ENCODE results near the gene DUSP1. TPM values are rescaled to one million over a fixed set of nuclear protein-coding genes. Genes with fewer than 3 reads are reported as not detected.
"Not testable (repeated sequence)": the region's sequence is repeated elsewhere in the genome, so short reads cannot be mapped to it uniquely, and the experiment has no call there.

Gene DUSP1, protein sequence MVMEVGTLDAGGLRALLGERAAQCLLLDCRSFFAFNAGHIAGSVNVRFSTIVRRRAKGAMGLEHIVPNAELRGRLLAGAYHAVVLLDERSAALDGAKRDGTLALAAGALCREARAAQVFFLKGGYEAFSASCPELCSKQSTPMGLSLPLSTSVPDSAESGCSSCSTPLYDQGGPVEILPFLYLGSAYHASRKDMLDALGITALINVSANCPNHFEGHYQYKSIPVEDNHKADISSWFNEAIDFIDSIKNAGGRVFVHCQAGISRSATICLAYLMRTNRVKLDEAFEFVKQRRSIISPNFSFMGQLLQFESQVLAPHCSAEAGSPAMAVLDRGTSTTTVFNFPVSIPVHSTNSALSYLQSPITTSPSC
- total RNA-seq, result 1,666 TPM
- long read RNA-seq, transcript DUSP1-201 (4 exons, 2,019 nt), result major isoform, 306 of 550 reads
- long read RNA-seq, partial matches to known transcripts, result 89 of 550 reads
- long read RNA-seq, other reads (novel, unspliced or antisense), result 155 of 550 reads

GRCh38 chr5:172770675-172771438 is at the start of gene DUSP1:
DUSP1 (minus strand) TSS chr5:172771195; CDS start chr5:172770952, 243 bp downstream.
- peak; percentile 100 for DNase-seq (ENCODE audit: low spot score)

DNA sequence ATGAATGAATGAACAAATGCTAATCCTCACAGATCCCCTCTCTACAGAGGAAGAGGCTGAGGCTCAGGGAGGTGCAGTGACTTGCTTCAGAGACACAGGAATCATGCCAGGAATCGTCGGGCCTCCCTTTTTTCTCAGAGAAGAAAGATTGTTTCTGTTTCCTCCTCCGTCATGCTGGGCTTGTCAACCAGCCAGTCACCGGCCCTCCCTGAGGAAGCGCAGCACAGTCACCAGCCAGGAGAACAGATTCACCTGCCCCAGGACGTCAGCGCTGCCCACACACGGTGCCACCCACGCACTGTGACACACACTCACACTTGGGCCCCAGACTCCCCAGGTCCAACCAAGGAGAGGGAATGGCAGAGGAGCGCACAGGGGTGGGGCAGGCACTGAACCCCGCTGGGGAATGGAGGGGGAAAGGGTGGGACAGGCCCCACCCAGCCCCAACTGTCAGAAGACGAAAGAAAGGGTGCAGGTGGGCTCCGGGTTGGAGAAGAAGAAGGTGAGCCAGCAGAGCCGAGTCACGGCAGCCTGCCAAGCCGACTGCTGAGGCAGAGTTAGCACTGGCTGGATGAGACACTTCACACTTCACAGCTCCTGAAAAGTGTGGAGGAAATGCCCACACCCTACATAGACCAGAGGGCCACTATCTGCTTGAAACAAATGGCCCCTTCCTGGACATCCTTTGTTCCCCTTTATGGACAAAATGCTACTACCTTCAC is 49.2 kb upstream of the DUSP1 start:
- DNase-seq (ENCODE audit: low spot score), result no peak

DNA sequence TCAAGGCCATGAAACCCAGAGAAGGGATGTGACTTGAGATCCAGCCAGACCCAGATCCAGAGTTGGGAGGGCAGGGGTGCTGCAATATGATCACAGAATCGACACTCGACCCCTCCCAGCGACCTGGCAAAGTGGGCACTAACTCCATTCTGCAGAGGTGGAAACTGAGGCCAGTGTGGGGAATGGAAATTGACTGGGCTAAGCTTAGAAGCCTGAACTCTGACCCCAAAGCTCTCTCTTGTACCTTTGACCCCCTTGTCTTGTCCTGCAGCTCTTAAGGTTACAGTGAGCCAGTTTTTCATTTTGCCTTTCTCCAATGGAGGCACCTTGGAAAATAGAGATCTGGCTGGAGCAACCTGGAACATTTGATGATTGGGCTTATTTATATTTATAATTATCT is 48.6 kb upstream of the DUSP1 start:
- DNase-seq (ENCODE audit: low spot score), result no peak

- DNase-seq (ENCODE audit: low spot score), result no peak
Measured at GRCh38 chr5:172818081-172818480, 47.1 kb upstream of the DUSP1 start.

- no peak for DNase-seq (ENCODE audit: low spot score)
Measured at GRCh38 chr5:172817664-172818063, 46.7 kb upstream of the DUSP1 start.

DNA sequence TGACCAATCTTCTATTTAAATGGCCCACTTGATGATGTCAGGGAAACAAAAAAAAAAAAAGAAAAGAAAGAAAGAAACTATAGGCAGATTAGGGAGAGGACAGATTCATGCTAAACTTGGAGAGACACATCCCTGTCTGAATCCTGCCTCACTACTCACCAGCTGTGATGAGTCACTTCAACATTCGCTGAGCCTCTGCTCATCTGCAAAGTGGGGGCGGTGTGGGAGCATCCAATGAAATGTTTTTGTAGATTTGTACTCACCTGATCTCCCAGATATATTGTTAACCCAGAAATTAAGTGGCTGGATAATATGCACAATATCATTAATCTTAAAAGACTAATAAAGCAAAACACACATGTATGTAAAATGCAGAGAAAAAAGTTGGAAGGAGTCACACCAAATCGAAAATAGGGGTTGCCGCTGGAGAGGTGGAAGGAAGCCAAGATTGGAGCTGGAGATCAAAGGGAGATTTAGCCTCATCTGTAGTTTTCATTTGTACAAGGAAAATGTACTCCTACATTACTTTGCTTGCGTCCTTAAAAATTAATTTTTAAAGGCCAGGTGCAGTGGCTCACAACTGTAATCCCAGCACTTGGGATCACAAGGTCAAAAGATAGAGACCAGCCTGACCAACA is 46.0 kb upstream of the DUSP1 start:
- DNase-seq (ENCODE audit: low spot score), result no peak

DNA sequence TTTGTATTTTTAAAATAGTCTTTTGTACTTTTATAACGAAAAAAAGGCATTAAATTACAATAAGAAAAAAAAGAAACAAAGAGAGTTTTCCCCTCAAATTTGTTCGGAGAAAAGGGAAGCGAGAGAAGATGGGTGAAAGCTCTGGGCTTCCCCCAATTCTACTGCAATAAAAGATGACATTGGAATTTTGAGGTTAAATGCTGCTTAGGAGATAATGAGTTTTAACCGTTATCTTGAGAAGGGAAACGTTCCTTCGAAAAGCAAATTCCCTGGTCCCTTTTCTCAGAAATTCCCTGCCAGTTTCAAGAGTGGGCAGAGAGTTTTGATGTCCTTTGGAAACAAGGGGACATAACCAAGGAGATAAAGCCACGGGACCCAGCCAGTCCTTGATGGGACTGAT is 44.6 kb upstream of the DUSP1 start:
- no peak for DNase-seq (ENCODE audit: low spot score)

DNA sequence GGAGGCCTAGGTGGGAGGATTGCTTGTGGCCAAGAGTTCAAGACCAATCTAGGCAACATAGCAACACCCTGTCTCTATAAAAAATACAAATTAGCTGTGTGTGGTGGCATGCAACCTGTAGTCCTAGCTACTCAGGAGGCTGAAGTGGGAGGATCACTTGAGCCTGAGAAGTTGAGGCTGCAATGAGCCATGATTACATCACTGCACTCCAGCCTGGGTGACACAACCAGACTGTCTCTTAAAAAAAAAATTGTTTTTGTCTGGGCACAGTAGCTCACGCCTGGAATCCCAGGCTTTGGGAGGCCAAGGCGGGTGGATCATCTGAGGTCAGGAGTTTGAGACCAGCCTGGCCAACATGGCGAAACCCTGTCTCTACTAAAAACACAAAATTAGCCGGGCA is 40.0 kb upstream of the DUSP1 start:
- DNase-seq (ENCODE audit: low spot score), result not testable (repeated sequence)

DNA sequence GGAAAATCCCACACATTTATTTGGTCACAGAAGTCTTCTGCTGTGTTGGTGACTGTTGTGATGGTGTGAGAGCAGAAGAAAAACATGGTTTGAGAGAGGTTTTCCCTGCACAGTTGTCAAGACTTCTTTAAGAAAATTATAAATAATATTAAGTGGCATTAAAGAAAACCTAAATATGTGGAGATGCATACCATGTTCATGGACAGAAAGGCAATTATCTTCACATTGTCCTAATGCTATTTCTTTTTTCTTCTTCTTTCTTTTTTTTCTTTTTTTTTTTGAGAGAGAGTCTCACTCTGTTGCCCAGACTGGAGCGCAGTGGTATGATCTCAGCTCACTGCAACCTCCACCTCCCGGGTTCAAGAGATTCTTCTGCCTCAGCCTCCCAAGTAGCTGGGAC is 38.8 kb upstream of the DUSP1 start:
- no peak for DNase-seq (ENCODE audit: low spot score)

DNA sequence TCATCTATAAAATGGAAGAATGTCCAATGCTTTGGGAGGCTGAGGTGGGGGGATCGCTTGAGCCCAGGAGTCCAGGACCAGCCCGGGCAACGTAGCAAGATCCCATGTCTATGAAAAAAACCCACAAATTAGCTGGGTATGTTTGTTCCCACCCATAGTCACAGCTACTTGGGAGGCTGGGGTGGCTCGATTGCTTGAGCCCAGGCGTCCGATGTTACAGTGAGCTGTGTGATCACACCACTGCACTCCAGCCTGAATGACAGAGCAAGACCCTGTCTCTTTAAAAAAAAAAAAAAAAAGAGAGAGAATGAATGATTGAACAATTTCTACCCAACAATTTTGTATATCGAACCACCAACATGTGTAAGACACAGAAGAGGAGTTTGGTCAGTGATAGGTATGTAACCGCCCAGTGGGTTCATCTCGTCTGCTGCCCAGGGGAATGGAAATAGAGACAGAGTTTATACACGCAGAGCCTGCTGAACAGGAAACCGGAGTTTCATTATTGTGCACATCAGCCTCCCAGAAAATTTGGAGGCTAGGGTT is 36.8 kb upstream of the DUSP1 start:
- no peak for DNase-seq (ENCODE audit: low spot score)

GRCh38 chr5:172806897-172807672 is 36.1 kb upstream of the DUSP1 start:
- DNase-seq (ENCODE audit: low spot score), result peak; percentile 93

DNA sequence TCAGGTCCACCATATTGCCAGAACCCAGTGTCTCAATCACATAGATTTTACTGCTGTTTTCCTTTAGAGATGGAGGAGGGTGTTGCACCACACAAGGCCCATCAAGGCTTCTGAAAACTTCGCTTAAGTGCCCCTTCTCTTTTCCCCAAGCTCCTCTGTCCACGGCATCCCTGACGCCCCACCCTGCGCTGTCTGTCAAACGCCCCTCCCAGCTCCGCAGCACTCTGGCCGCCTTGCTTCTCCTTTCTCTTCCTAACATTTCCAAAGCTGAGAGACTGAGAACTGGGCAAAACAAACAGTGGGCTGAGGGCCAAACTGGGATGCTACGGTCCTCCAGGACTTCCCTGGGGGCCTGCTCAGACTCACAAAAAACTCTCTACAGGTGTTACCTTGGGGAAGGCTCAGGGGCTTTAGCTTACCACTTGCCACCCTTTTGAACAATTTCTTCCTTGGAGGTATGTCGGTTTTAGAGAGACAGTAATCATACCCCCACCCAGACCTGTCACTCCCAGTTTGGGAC is 34.8 kb upstream of the DUSP1 start:
- peak; percentile 79 for DNase-seq (ENCODE audit: low spot score)

DNA sequence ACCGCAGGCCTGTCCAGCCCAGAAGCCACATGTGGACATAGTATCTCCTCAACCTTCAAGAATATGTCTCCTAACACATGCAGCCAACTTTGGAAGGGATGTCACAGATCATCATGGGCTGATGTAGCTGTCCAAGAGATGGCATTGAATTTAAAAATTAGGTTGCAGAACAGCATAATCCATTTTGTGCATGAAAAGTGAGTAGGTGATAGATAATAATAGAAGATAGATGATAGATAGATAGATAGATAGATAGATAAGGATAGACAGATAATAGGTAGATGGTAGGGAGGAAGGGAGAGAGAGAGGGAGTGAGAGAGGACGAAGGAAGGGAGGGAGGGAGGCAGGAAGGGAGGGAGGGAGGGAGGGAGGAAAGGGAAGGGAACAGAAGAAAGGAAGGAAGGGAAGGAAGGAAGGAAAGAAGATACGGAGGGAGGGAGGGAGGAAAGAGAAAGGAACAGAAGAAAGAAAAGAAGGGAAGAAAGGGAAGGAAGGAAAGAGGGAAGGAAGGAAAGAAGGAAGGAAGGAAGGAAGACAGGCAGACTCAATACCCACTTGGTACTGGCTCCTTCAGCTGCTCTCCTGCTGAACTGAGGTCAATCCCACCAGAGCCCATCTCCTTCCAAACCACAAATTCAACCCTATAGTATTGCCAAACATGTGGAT is 34.2 kb upstream of the DUSP1 start:
- no peak for DNase-seq (ENCODE audit: low spot score)

DNA sequence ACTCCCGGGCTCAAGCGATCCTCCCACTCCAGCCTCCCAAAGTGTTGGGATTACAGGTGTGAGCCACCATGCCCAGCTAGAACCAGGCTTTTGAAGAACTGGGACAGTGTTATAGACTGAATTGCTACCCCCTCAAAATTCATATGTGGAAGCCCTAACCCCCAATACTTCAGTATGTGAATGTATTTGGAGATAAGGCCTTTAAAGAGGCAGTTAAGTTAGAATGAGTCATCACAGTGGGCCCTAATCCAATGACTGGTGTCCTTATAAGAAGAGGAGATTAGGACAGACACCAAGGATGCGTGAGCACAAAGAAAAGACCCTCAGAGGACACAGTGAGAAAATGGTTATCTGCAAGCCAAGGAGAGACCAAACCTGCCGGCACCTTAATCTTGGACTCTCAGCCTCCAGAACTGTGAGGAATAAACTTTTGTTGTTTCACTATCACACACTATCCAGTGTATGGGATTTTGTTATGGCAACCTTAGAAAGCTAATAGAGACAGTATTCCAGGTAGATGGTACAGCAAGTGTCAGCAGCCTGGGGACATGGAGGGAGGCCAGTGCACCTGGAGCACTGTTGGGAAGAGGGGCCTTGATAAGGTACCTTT is 31.7 kb upstream of the DUSP1 start:
- DNase-seq (ENCODE audit: low spot score), result peak; percentile 9

DNA sequence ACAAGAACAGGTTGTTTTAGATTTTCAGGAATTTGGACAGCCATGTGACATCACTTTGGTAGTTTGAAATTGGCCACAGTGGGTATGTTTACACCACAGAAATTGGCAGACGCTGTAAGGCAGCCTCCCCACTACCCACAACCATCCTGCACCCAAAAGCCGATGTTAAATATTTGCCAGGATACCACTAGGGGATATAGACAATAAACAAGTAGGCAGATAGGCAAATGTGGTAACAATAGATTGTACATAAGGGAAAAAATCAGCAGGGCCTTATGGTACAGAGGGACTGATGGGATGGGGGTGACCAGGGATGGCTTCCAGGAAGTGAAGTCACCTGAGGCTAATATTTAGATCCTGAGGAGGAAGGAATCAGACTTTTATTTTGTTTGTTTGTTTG is 31.1 kb upstream of the DUSP1 start:
- no peak for DNase-seq (ENCODE audit: low spot score)

- peak; percentile 88 for DNase-seq (ENCODE audit: low spot score)
Measured at GRCh38 chr5:172801179-172801671, 30.2 kb upstream of the DUSP1 start.

DNA sequence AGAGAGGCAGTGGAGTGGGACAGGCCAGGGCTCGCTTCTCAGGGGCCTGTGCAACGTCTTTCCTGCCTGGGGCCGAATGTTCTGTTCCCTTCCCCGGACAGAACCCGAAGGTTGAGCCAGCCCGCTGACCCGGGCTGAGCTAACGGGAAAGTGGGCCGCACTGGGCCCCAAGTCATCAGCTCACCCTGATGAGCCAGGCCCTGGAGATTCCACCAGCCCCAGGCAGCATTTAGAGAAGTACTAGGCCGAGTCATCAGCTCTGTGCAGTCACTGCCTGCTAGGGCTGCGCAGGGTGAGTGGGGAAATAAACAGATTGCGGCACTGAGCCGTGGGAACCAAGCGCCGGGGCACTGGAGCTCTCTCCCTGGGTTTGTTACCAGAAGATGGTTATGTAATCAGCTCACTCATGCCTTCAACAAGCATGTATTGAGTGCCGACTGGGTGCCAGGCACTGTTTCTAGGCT is 29.1 kb upstream of the DUSP1 start:
- DNase-seq (ENCODE audit: low spot score), result peak; percentile 90

DNA sequence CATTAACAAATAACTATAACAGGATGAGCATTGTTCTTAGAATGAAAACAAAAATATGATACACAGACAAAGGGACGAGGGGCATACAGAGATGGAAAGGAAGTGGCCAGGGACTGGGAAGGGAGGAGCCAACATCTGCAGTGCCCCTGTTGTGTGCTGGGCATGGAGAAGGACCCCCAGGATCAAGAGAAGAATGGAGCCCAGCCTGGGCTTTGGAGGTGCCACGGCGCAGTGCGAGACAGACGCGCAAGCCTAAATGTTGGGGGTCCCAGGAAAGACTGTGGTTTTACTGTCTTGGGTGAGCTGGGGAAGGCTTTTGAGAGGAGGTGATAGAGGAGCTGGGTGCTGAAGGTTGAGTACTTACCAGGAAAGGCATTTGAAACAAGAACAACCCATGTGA is 28.4 kb upstream of the DUSP1 start:
- peak; percentile 51 for DNase-seq (ENCODE audit: low spot score)
